ENCODE data around the gene RBMS1.

DNA sequence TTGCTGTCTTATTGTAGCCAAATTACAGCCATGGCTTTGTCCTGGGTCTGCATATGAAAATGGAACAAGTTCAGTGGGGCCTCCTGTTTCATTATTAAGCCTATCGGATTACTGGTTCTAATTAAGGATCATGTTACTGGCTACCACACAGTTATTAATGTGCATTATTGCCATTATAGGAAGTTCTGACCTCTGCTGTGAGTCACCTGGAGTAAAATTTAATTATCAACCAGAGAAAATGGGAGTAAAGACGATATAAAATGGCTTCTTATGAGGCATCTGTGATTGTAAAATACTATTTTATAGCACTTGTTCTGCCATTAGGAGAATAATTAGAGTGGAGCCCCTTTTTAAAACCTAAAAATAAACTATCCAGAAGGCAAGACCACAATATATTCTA is 150.2 kb downstream of the RBMS1 start:
- no peak for TF ChIP-seq CTCF (IDR thresholded peaks at IDR 0.05)
- no peak for TF ChIP-seq POLR2A (IDR thresholded peaks at IDR 0.05)

All from lower leg skin (tissue), 3 donors.